ENCODE results near the gene PDZD7.

The PDZD7 gene

DNA sequence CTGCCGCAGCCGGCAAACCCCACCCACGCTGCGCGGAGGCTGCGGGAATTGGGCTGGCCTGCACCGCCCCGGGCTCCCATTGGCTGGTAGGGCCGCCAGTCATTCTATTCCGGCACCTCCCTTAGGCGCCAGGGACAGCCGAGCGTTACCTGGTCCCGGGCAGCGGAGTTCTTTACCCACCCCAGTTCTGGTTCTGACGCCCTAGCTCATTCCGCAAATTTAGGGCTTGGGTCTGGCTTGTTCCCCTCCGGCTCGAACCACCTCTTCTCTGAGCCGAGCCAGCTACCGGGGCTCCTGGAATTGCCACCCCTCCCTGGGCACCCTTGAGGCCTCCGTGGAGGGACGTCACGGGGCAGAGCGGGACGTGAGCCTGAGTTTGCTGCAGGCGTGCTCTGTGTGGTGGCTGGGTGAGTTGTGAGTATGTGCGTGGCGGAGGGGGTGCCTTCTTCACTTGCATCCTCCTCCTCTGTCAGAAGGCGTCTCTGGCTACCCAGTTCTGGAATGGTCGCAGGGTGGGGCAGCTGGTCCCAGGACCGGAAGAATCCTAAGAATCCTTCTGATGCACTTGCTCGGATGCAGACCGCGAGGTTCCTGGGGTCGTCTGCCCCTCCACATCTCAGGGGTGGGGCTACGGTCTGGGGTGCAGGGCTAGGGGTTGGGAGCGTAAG, at the start of gene PDZD7, which contains the start of gene SFXN3:
TSS of gene PDZD7 (minus strand) at position 2 of the 668 bp plus-strand sequence. CDS start 910 bp downstream, outside the sequence.
TSS of gene SFXN3 (plus strand) at position 107 of the 668 bp plus-strand sequence. CDS start 3,461 bp downstream, outside the sequence.
- DNase-seq: peak; percentile 20

DNA sequence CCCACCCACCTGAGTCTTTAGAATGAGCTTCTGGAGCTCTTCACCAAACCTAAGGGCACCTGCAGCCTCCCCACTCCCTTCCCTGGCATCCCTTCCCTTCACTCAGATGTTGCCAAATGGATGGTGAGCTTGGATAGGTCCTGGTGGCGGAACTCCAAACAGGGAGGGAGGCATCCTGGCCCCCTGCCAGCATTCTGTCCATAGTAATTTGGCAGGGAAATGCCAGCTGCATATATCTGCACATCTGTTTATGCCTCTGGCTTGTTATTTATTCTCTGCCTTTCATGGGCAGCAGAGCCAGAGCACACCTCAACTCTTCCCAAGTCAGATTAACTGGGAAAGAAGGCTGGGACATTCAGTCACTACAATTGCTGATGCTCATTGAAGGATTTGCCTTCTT, 48.9 kb upstream of the PDZD7 start:
- no peak for DNase-seq

DNA sequence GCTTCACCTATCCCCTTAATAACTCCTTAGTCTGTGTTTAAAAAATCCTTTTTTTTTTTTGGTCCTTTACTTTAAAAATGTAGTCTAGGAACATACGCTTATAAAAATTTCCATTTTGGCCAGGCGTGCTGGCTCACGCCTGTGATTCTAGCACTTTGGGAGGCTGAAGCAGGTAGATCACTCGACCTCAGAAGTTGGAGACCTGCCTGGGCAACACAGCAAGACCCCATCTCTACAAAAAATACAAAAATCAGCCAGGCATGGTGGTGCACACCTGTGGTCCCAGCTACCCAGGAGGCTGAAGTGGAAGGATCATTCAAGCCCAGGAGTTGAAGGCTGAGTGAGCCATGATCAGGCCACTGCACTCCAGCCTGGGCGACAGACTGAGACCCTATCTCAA, 45.7 kb upstream of the PDZD7 start:
- no peak for DNase-seq

DNA sequence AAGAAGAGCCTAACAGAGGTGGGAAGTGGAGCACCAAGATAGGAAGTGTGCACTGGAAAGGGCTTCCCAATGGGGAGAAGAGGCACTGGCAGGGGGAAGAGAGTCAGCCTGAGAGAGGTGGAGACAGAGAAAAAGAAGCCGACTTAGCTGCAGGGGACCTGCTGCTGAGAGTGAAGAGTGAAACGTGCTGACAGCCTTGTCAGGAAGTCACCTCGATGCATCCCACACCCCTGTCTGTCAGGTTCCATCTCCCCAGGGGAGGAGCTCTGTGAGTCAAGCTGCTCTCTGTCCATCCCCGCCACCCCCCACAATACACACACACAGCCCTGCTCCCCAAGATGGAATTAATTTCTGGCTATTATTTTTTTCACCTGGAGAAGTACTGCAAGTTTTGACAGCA, 44.8 kb upstream of the PDZD7 start:
- DNase-seq: no peak

- no peak for DNase-seq
Measured at GRCh38 chr10:101073631-101074030, 42.7 kb upstream of the PDZD7 start.

DNA sequence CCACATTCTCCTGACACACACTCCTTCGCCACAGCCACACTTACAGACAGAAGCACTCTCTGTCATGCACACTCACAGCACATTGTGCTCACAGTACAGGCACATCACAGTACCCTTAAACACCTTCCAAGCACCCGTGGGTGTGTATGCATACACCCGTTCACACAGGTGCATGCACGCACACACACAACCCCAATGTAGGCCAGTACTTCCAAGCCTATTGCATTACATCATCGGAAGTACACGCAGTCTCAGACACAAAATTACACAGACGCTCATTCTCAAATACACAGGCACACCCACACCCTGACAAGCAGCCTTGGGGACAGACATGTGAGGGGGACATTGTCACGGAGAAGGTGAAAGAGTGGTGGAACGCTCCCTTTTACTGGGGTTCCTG, 42.0 kb upstream of the PDZD7 start:
- DNase-seq: no peak

- no peak for DNase-seq
Measured at GRCh38 chr10:101071885-101072433, 41.0 kb upstream of the PDZD7 start.

- no peak for DNase-seq
Measured at GRCh38 chr10:101071267-101071884, 40.4 kb upstream of the PDZD7 start.

DNA sequence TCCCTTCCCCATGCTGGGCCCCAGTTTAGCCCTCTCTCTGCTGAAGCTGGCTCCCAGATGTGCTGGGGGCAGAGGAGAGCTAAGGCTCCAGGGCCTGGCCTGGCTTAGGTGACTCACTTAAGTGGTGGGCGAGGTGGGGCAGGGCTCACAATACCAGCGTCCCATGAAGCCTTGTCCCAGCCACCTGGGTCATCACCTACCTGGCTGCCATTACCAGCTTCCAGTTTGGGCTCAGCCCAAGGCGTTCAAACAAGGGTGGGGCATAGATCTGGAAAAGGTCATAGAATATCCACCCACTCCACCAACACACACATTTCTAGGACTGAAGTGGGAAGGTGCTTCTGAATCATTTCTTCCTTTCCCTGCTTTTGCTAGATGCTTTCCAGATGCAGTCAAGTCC, 39.2 kb upstream of the PDZD7 start:
- no peak for DNase-seq

DNA sequence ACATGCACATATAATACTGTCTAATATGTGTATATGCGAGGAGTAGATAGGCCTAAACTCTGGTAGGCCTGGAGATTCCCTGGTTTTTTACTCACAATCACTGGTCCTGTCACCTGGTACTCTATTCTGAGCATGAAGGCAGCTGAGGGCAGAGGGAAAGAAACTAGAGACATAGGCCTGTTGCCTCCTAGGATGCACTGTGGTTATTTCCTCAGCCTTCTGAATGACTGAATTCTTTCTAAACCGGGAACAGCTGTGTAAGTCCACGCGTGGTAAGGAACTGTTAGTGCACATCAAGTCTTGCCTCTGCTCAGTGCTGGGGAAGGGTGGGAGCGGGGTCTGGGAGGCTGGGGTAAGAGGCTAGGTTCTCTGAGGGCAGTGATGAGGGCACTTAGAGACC, 38.5 kb upstream of the PDZD7 start:
- no peak for DNase-seq

DNA sequence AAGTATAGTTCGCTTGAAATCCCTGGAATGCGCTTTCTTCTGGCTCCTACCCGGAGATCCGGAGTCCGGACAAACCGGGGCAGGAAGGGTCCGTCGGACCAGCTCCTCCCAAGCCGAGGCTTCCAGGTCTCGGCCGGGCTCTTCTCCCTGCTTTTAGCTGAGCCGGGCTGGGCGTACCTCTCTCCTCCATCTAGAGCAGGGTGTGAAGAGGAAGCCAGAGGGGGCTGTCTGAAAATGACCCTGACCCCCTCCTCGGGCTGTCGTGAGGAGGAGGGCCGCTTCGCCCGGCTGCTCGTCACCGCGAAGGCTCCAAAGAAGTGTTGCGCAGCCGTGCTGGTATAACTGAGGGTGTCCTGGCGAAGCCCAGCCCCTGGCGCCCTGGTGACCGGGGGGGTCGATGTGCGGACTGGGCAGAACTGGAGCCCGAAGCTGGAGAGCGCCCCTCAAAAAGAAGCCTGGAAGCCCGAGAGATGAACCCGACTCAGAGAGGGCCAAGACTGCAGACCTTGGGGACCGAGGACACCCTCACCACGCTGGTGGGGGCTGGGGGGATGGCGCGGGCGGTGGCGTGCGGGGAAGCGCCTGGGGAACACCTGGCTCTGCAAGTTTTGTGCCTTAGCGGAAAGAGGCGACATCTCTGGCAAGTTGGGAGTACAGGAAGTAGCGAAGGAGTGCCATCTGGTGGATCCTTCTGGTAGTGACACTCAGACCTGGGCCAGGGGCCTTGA, 36.6 kb upstream of the PDZD7 start:
- DNase-seq: peak; percentile 38

- no peak for DNase-seq
Measured at GRCh38 chr10:101066896-101067355, 36.0 kb upstream of the PDZD7 start.

GRCh38 chr10:101066146-101066895, 35.4 kb upstream of the PDZD7 start:
- DNase-seq: no peak

GRCh38 chr10:101065481-101066145, 34.7 kb upstream of the PDZD7 start:
- DNase-seq: no peak

- DNase-seq: no peak
Measured at GRCh38 chr10:101064415-101065030, 33.6 kb upstream of the PDZD7 start.

DNA sequence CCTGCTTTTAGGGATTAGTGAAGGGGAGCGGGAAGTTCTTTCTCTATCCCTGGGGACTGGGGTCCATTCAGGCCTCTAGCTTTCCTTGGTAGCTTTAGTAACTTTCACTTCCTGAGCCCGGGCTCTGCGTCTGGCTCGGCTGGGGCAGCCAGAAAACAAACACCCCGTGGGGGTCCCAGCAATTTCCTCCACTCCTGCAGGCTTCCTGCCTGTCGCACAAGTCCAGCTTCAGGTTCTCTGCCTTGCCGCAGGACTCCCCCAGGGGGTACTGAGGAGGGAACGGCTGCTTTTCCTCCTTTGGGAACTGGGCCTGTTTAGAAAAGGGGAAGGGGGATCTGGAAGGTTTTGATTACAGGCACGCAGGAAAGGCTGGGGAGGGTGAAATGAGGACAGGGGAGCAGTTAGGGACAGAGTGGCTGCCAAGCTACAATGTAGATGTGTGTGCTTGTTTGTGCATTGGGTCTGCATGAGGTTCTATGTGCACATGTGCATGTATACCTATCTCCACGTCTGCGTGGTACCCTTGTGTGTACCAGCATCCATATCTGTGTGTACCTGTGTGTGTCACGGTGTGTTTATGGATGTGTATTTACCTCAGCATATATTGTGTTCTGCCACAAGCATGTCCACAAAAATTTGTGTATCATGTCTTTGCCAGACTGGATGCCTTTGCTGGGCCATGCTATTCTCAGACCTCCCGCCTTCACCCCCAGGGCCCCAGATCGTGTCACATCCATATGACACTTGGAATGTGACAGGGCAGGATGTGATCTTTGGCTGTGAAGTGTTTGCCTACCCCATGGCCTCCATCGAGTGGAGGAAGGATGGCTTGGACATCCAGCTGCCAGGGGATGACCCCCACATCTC, 32.9 kb upstream of the PDZD7 start:
- DNase-seq: no peak

GRCh38 chr10:101063050-101063525, 32.2 kb upstream of the PDZD7 start:
- no peak for DNase-seq

- no peak for DNase-seq
Measured at GRCh38 chr10:101062232-101063049, 31.5 kb upstream of the PDZD7 start.

DNA sequence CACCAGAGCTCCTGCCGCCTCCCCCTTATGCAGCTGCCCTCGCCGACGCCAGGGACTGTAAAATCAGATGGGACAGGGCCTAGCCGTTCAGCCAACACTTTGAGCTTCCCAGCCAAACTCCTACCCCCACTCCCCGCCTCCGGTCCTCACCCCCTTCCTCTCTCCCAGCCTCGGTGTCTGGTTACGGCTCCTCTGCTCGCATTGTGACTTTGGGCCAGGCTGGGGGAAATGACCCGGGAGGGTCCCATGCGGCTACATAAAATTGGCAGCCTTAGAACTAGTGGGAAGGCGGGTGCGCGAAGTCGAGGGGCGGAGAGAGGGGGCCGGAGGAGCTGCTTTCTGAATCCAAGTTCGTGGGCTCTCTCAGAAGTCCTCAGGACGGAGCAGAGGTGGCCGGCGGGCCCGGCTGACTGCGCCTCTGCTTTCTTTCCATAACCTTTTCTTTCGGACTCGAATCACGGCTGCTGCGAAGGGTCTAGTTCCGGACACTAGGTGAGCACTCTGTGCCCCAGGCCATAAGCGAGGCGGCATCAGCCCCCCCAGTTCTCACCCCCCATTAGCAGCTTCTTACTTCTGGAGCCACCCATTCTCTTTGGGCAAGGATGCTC, 30.8 kb upstream of the PDZD7 start, which contains the start of gene KAZALD1:
TSS of gene KAZALD1 (plus strand) at position 366 of the 608 bp plus-strand sequence. CDS start 604 bp downstream, outside the sequence.
- peak; percentile 41 for DNase-seq
